H1 (cell line): Measurements from ENCODE around the gene MIER2. TPM values are rescaled to one million over a fixed set of nuclear protein-coding genes. Genes with fewer than 3 reads are reported as not detected.

Experiments
- CTCF ChIA-PET: fragments of 300-600 bp; sonication (Branson Sonifier 250); formaldehyde crosslinking; loops from one replicate; lab custom pipeline; 2021; ENCODE audit not compliant: partially characterized antibody; lab: Charles Lee
- POLR2A ChIA-PET: fragments of 300-600 bp; sonication (Branson Sonifier 250); formaldehyde crosslinking; loops from one replicate; lab custom pipeline; 2021; ENCODE audit warnings: inconsistent platforms; ENCODE audit not compliant: partially characterized antibody; lab: Charles Lee
- DNase-seq, 2 experiments: peaks; one replicate each; pipeline versions ENCODE4 v3.0.0 to v3.0.0-alpha.2; 2010 to 2022; ENCODE audit warnings: low spot score in 2 of 2, low read depth in 1 of 2, mixed read lengths in 1 of 2
- FAIRE-seq: peaks from 2 replicates; lab custom pipeline; 2011; peaks lifted over from hg19 to GRCh38; lab: Jason Lieb, UNC
- H2AFZ ChIP-seq: 2 replicates; pipeline ENCODE4 v1.8.1; 2012; ENCODE audit warnings: low read length, inconsistent platforms
- H2AK5ac ChIP-seq: 2 replicates; pipeline ENCODE4 v1.6.1; 2013; ENCODE audit warnings: low read depth, low read length
- H2BK120ac ChIP-seq: replicated peaks from 2 replicates; pipeline ENCODE3; 2013; ENCODE audit warnings: low read depth, low read length, inconsistent platforms
- H2BK12ac ChIP-seq: 2 replicates; pipeline ENCODE4 v1.6.1; 2013; ENCODE audit warnings: low read depth, low read length
- H2BK15ac ChIP-seq: 2 replicates; pipeline ENCODE4 v1.6.1; 2013; ENCODE audit warnings: low read length
- H2BK20ac ChIP-seq: 2 replicates; pipeline ENCODE4 v1.6.1; 2013; ENCODE audit warnings: low read length
- H2BK5ac ChIP-seq: 2 replicates; pipeline ENCODE4 v1.6.1; 2013; ENCODE audit warnings: low read depth, low read length
- H3K14ac ChIP-seq: 2 replicates; pipeline ENCODE4 v1.6.1; 2013; ENCODE audit warnings: inconsistent platforms; ENCODE audit not compliant: insufficient read length
- H3K18ac ChIP-seq: 2 replicates; pipeline ENCODE4 v1.6.1; 2013; ENCODE audit warnings: low read length; ENCODE audit errors: extremely low read depth
- H3K23ac ChIP-seq: 2 replicates; pipeline ENCODE4 v1.6.1; 2013; ENCODE audit warnings: inconsistent platforms; ENCODE audit not compliant: insufficient read length
- H3K23me2 ChIP-seq: 2 replicates; pipeline ENCODE4 v1.6.1; 2013; ENCODE audit warnings: low read depth, low read length
- H3K27ac ChIP-seq: 2 replicates; pipeline ENCODE4 v1.6.1; 2011; ENCODE audit warnings: low read depth, low read length, inconsistent platforms
- H3K27me3 ChIP-seq, 4 experiments: replicated peaks in 1 of 4; 1 replicate in 1 of 4; 2 replicates in 3 of 4; pipeline versions ENCODE4 v1.6.1 to v1.8.1; 2011 to 2013; ENCODE audit warnings: low read length in 3 of 4, mild to moderate bottlenecking in 3 of 4, inconsistent platforms in 2 of 4, mixed read lengths in 2 of 4, moderate library complexity in 1 of 4; ENCODE audit not compliant: control insufficient read depth in 3 of 4, insufficient read depth in 3 of 4; ENCODE audit errors: extremely low read depth in 1 of 4
- H3K36me3 ChIP-seq, 4 experiments: 2 replicates each; pipeline versions ENCODE4 v1.6.1 to v1.8.1; 2011 to 2013; ENCODE audit warnings: mild to moderate bottlenecking in 4 of 4, low read length in 3 of 4, moderate library complexity in 2 of 4, control low read depth in 1 of 4, inconsistent platforms in 1 of 4; ENCODE audit not compliant: insufficient read depth in 4 of 4, control insufficient read depth in 2 of 4
- H3K4ac ChIP-seq: replicated peaks from 2 replicates; pipeline ENCODE3; 2013; ENCODE audit warnings: low read length, low read depth, mixed read lengths, inconsistent platforms; ENCODE audit not compliant: insufficient read length
- H3K4me1 ChIP-seq, 4 experiments: replicated peaks in 1 of 4; 1 replicate in 1 of 4; 2 replicates in 3 of 4; pipeline versions ENCODE4 v1.6.1 to v1.8.1; 2011 to 2013; ENCODE audit warnings: low read length in 3 of 4, inconsistent platforms in 2 of 4, mixed read lengths in 1 of 4; ENCODE audit not compliant: insufficient read depth in 4 of 4, control insufficient read depth in 3 of 4
- H3K4me2 ChIP-seq, 2 experiments: 2 replicates each; pipeline versions ENCODE4 v1.6.1 to v1.8.1; 2011 to 2013; ENCODE audit warnings: low read depth in 2 of 2, low read length in 2 of 2, control low read depth in 1 of 2, inconsistent platforms in 1 of 2, mild to moderate bottlenecking in 1 of 2; ENCODE audit not compliant: insufficient read depth in 1 of 2
- H3K4me3 ChIP-seq, 4 experiments: fragments of 200-600, 300-600 bp in 1 of 4; sonication (generic), shearing (Covaris generic), sonication (Bioruptor Twin) in 1 of 4; 2 replicates each; pipeline versions ENCODE4 v1.5.1 to v1.8.1; 2011 to 2016; ENCODE audit warnings: low read length in 4 of 4, low read depth in 3 of 4, control low read depth in 2 of 4, inconsistent platforms in 2 of 4, mild to moderate bottlenecking in 2 of 4, mixed read lengths in 1 of 4, moderate library complexity in 1 of 4; ENCODE audit not compliant: insufficient read depth in 2 of 4; ENCODE audit errors: extremely low read depth in 1 of 4
- H3K56ac ChIP-seq: replicated peaks from 2 replicates; pipeline ENCODE3; 2013; ENCODE audit warnings: low read depth, mild to moderate bottlenecking, mixed read lengths, low read length, inconsistent platforms; ENCODE audit not compliant: insufficient read length
- H3K79me1 ChIP-seq: 2 replicates; pipeline ENCODE4 v1.6.1; 2013; ENCODE audit warnings: low read depth, low read length, control low read depth
- H3K79me2 ChIP-seq, 2 experiments: 2 replicates each; pipeline versions ENCODE4 v1.6.1 to v1.8.1; 2012 to 2013; ENCODE audit warnings: low read length in 2 of 2, mild to moderate bottlenecking in 2 of 2, inconsistent platforms in 1 of 2; ENCODE audit not compliant: insufficient read depth in 2 of 2, control insufficient read depth in 1 of 2
- H3K9ac ChIP-seq, 4 experiments: replicated peaks in 1 of 4; 1 replicate in 1 of 4; 2 replicates in 3 of 4; pipeline versions ENCODE4 v1.6.1 to v1.8.1; 2011 to 2013; ENCODE audit warnings: low read depth in 3 of 4, low read length in 3 of 4, control low read depth in 2 of 4, mild to moderate bottlenecking in 2 of 4, moderate library complexity in 2 of 4, inconsistent platforms in 1 of 4; ENCODE audit errors: extremely low read depth in 1 of 4
- H3K9me3 ChIP-seq, 2 experiments: 2 replicates each; pipeline versions ENCODE4 v1.6.1 to v1.8.1; 2012 to 2013; ENCODE audit warnings: mild to moderate bottlenecking in 2 of 2, moderate library complexity in 2 of 2, control low read depth in 1 of 2, inconsistent platforms in 1 of 2, low read depth in 1 of 2, low read length in 1 of 2, mixed read lengths in 1 of 2; ENCODE audit not compliant: insufficient read depth in 2 of 2
- H4K20me1 ChIP-seq, 2 experiments: replicated peaks in 1 of 2; 2 replicates each; pipeline versions ENCODE3 to v1.8.1; 2011 to 2013; ENCODE audit warnings: inconsistent platforms in 2 of 2, low read length in 2 of 2, mild to moderate bottlenecking in 1 of 2; ENCODE audit not compliant: insufficient read depth in 2 of 2, control insufficient read depth in 1 of 2
- H4K5ac ChIP-seq: 2 replicates; pipeline ENCODE4 v1.6.1; 2013; ENCODE audit warnings: low read length, low read depth, mixed read lengths, inconsistent platforms; ENCODE audit not compliant: insufficient read length
- H4K8ac ChIP-seq: 2 replicates; pipeline ENCODE4 v1.8.0; 2013; ENCODE audit warnings: mild to moderate bottlenecking, moderate library complexity, low read length, inconsistent platforms; ENCODE audit not compliant: insufficient read depth; ENCODE audit errors: extremely low read depth
- H4K91ac ChIP-seq: replicated peaks from 2 replicates; pipeline ENCODE3; 2013; ENCODE audit warnings: low read length, mixed read lengths, inconsistent platforms; ENCODE audit not compliant: insufficient read length
- CREB1 ChIP-seq: IDR thresholded peaks from 2 replicates; pipeline ENCODE4 v1.6.1; 2012; ENCODE audit warnings: inconsistent platforms
- SP2 ChIP-seq: IDR thresholded peaks from 2 replicates; pipeline ENCODE4 v1.6.1; 2012; ENCODE audit warnings: mild to moderate bottlenecking, low read length, inconsistent platforms
- TEAD4 ChIP-seq: IDR thresholded peaks from 2 replicates; pipeline ENCODE4 v1.6.1; 2012; ENCODE audit warnings: low read depth, low read length, inconsistent platforms, mixed read lengths
- YY1 ChIP-seq: IDR thresholded peaks from 2 replicates; pipeline ENCODE4 v1.6.1; 2011; ENCODE audit warnings: low read depth, mild to moderate bottlenecking, low read length
- WGBS, 2 experiments: shearing (Covaris generic) in 1 of 2; methylation state at CpG; one replicate each; pipeline versions ENCODE4 v1.1.6 to v1.1.7; 2013 to 2015; ENCODE audit warnings: low lambda C conversion rate in 2 of 2, mixed read lengths in 2 of 2, inconsistent platforms in 1 of 2, low coverage in 1 of 2, missing lambda C conversion rate in 1 of 2; ENCODE audit not compliant: insufficient replicate concordance in 2 of 2, insufficient coverage in 1 of 2, insufficient read length in 1 of 2; ENCODE audit errors: extremely low coverage in 1 of 2, missing lambda C conversion rate in 1 of 2; 5-methylcytosine and 5-hydroxymethylcytosine counted together
- polyA plus RNA-seq, 7 experiments: library from polyadenylated mRNA; depleted of rRNA in 3 of 7; stranded (reverse) in 5 of 7; unstranded in 2 of 7; fragments of >200 nt in 5 of 7; fragments of 200-250 nt in 2 of 7; gene quantifications; 1 replicate in 5 of 7; 2 replicates in 1 of 7; 4 replicates in 1 of 7; pipeline versions ENCODE4 v1.2.1 to v1.2.3, GENCODE V29; 2011 to 2013; ENCODE audit warnings: missing spikeins in 2 of 7, mixed read lengths in 2 of 7
- total RNA-seq: library from RNA; stranded (reverse); fragmentation: NEBNext Ultra II Directional; extraction: Animal tissue kit (Norgen Biotek cat#: 25700); gene quantifications from 2 replicates; pipeline ENCODE4 v1.2.1, GENCODE V29; 2021

The MIER2 gene
- total and polyA plus RNA-seq, 2 of the 8 experiments (the other 6 are each of a cell fraction or from before 2014, with no cell fraction given), result 30.3 to 48.3 TPM

GRCh38 chr19:369256-369655 lies 24.7 kb upstream of the MIER2 start:
- Histone ChIP-seq H3K4me1 (no peaks in the 10 kb centered on the region), H3K9me3 (no peaks in the 10 kb centered on the region; a peak in 1 of 4 replicates), H3K4me3 (no peak overlapping the region), H2AK5ac (no peak overlapping the region), H4K91ac (no peak overlapping the region), H3K4ac (no peak overlapping the region), H4K5ac (no peak overlapping the region), H3K36me3 (no peaks in the 10 kb centered on the region), H2AFZ (peak overlapping the region; percentile 90), H3K23ac (no peak overlapping the region), H3K18ac (no peak overlapping the region), H3K9ac (no peak overlapping the region), H3K4me2 (no peak overlapping the region), H2BK15ac (no peak overlapping the region), H3K23me2 (no peaks in the 10 kb centered on the region), H3K79me1 (no peaks in the 10 kb centered on the region), H3K79me2 (no peaks in the 10 kb centered on the region), H3K27ac (no peak overlapping the region), H4K20me1 (peaks cover 0 to 2% of the 10 kb centered on the region in 2 experiments), H4K8ac (peak overlapping the region; percentile 9; the same call in 1 of the 2 replicates), H3K27me3 (no peaks in the 10 kb centered on the region; a peak in 1 of 7 replicates), H3K14ac (no peak overlapping the region), H2BK5ac (no peak overlapping the region), H2BK12ac (no peak overlapping the region), H2BK20ac (no peak overlapping the region), H3K56ac (no peak overlapping the region), H2BK120ac (no peak overlapping the region)
- DNase-seq (no peak), FAIRE-seq (no peak)
- 91% methylated on average over 13 of the region's 13 CpGs; no CpG with 5 or more reads in 1 of the 2 experiments for WGBS, 2 experiments
- TF ChIP-seq SP2 (no peak), CREB1 (no peak), TEAD4 (0 out of 2 replicates have a peak, but pooled peaks have one; percentile 41), YY1 (peak; percentile 71; the same call in 1 of the 2 replicates)
- CTCF ChIA-PET, result interaction anchor here (0.8 to 4.6 kb wide), 2 partner anchors 16 to 39 kb away, joined by 4 to 25 read pairs; no protein-coding TSS in a partner anchor
- POLR2A ChIA-PET, result no interaction called here
